Endodermal cell (in vitro differentiated cells): ENCODE results near the gene DCANP1. TPM values are rescaled to one million over a fixed set of nuclear protein-coding genes. Genes with fewer than 3 reads are reported as not detected.

ENCODE experiments used
- DNase-seq: peaks from one replicate; pipeline ENCODE4 v3.0.0-alpha.2; 2017
- H3K27ac ChIP-seq: 2 replicates; pipeline ENCODE4 v1.5.1; 2013; ENCODE audit warnings: mild to moderate bottlenecking, low read depth, low read length, moderate library complexity
- H3K27me3 ChIP-seq: 2 replicates; pipeline ENCODE4 v1.6.1; 2013; ENCODE audit warnings: mild to moderate bottlenecking, low read length, moderate library complexity; ENCODE audit not compliant: insufficient read depth, control insufficient read depth, poor library complexity, severe bottlenecking
- H3K36me3 ChIP-seq: 2 replicates; pipeline ENCODE4 v1.7.0; 2013; ENCODE audit warnings: mild to moderate bottlenecking, low read length, moderate library complexity; ENCODE audit not compliant: control insufficient read depth, insufficient read depth
- H3K4me1 ChIP-seq: one replicate; pipeline ENCODE4 v1.7.0; 2013; ENCODE audit warnings: low read length; ENCODE audit not compliant: control insufficient read depth, insufficient read depth
- H3K4me3 ChIP-seq: 2 replicates; pipeline ENCODE4 v1.5.1; 2013; ENCODE audit warnings: mild to moderate bottlenecking, low read length, moderate library complexity
- H3K9ac ChIP-seq: 2 replicates; pipeline ENCODE4 v1.6.1; 2013; ENCODE audit warnings: mild to moderate bottlenecking, low read length, moderate library complexity; ENCODE audit not compliant: poor library complexity, severe bottlenecking; ENCODE audit errors: extremely low read depth
- H3K9me3 ChIP-seq: 2 replicates; pipeline ENCODE4 v1.6.1; 2013; ENCODE audit warnings: mild to moderate bottlenecking, low read length, moderate library complexity; ENCODE audit not compliant: control insufficient read depth
- H3K27ac Mint-ChIP-seq: 2 replicates; pipeline ENCODE4 v1.8.0; 2020; ENCODE audit warnings: mixed read lengths
- H3K27me3 Mint-ChIP-seq: 2 replicates; pipeline ENCODE4 v1.8.0; 2021; ENCODE audit warnings: mild to moderate bottlenecking, mixed read lengths; ENCODE audit not compliant: insufficient read depth
- H3K36me3 Mint-ChIP-seq: 2 replicates; pipeline ENCODE4 v1.8.0; 2020; ENCODE audit warnings: low read depth, mixed read lengths
- H3K4me1 Mint-ChIP-seq: 2 replicates; pipeline ENCODE4 v1.8.0; 2020; ENCODE audit warnings: mixed read lengths
- H3K4me3 Mint-ChIP-seq: 2 replicates; pipeline ENCODE4 v1.8.0; 2020; ENCODE audit warnings: mild to moderate bottlenecking, moderate library complexity, mixed read lengths
- H3K9me3 Mint-ChIP-seq: 2 replicates; pipeline ENCODE4 v1.8.0; 2020; ENCODE audit warnings: mild to moderate bottlenecking, mixed read lengths
- CTCF ChIP-seq: fragments of 200-600 bp; sonication (generic); conservative IDR thresholded peaks from 2 replicates; pipeline ENCODE4 v1.5.0; 2021; ENCODE audit warnings: antibody characterized with exemption, mild to moderate bottlenecking
- WGBS, 2 experiments: methylation state at CpG; one replicate each; pipeline versions ENCODE4 v1.1.5 to v1.1.7; 2013; ENCODE audit warnings: missing lambda C conversion rate in 2 of 2, mixed read lengths in 1 of 2; ENCODE audit not compliant: insufficient coverage in 1 of 2, insufficient read length in 1 of 2; 5-methylcytosine and 5-hydroxymethylcytosine counted together
- total RNA-seq, 2 donors: library from RNA; stranded (reverse); fragmentation: NEBNext Ultra II Directional in 1 of 2; extraction: Animal tissue kit (Norgen Biotek cat#: 25700) in 1 of 2; gene quantifications; 2 replicates in 1 of 2; 3 replicates in 1 of 2; pipeline ENCODE4 v1.2.1, GENCODE V29; 2021

The DCANP1 gene
- total RNA-seq, 2 donors from 2014 or later = not detected

- Histone ChIP-seq H3K4me1 (no peaks in the 10 kb centered on the region), H3K9me3 (no peaks in the 10 kb centered on the region), H3K36me3 (no peaks in the 10 kb centered on the region), H3K9ac (no peak overlapping the region), H3K4me3 (no peak overlapping the region), H3K27ac (no peak overlapping the region), H3K27me3 (peaks cover 76% of the 10 kb centered on the region)
- DNase-seq = peak; percentile 93
- Mint-ChIP-seq H3K4me1 (peaks cover 4% of the 10 kb centered on the region), H3K4me3 (no peak overlapping the region), H3K36me3 (no peaks in the 10 kb centered on the region), H3K27me3 (peaks cover 84% of the 10 kb centered on the region), H3K27ac (no peak overlapping the region), H3K9me3 (no peaks in the 10 kb centered on the region)
- WGBS, 2 experiments = 52 to 100% methylated on average over 2 to 9 of the region's 9 CpGs
- peak; percentile 95 for TF ChIP-seq CTCF
Measured at GRCh38 chr5:135457424-135458071, 10.4 kb upstream of the DCANP1 start.

GRCh38 chr5:135456238-135457099, 9.3 kb upstream of the DCANP1 start:
- TF ChIP-seq CTCF = no peak
- no peak overlapping the region for H3K4me3 ChIP-seq
- no peaks in the 10 kb centered on the region for H3K4me1 ChIP-seq
- H3K36me3 ChIP-seq = no peaks in the 10 kb centered on the region
- no peak overlapping the region for H3K27ac ChIP-seq
- Mint-ChIP-seq H3K4me3 (no peak overlapping the region), H3K4me1 (peaks cover 2% of the 10 kb centered on the region), H3K36me3 (no peaks in the 10 kb centered on the region), H3K27me3 (peaks cover 83% of the 10 kb centered on the region), H3K27ac (no peak overlapping the region), H3K9me3 (no peaks in the 10 kb centered on the region)
- WGBS, 2 experiments = 88 to 94% methylated on average over 7 to 12 of the region's 12 CpGs
- no peaks in the 10 kb centered on the region for H3K9me3 ChIP-seq
- H3K27me3 ChIP-seq = peaks cover 71% of the 10 kb centered on the region
- no peak overlapping the region for H3K9ac ChIP-seq
- no peak for DNase-seq

GRCh38 chr5:135455876-135456237, 8.7 kb upstream of the DCANP1 start:
- peaks cover 85% of the 10 kb centered on the region for H3K27me3 Mint-ChIP-seq
- H3K9ac ChIP-seq = no peak overlapping the region
- peaks cover 65% of the 10 kb centered on the region for H3K27me3 ChIP-seq

More at GRCh38 chr5:135455876-135456237, 8.7 kb upstream of the DCANP1 start:
- no peak overlapping the region for H3K4me3 ChIP-seq
- no peaks in the 10 kb centered on the region for H3K36me3 ChIP-seq
- Mint-ChIP-seq H3K4me3 (no peak overlapping the region), H3K4me1 (peaks cover 2% of the 10 kb centered on the region), H3K36me3 (no peaks in the 10 kb centered on the region), H3K9me3 (no peaks in the 10 kb centered on the region), H3K27ac (no peak overlapping the region)
- DNase-seq = peak; percentile 15
- no peak overlapping the region for H3K27ac ChIP-seq
- no peak for TF ChIP-seq CTCF
- no peaks in the 10 kb centered on the region for H3K9me3 ChIP-seq
- no peaks in the 10 kb centered on the region for H3K4me1 ChIP-seq
- WGBS, 2 experiments = 94 to 96% methylated on average over 2 to 4 of the region's 4 CpGs
